Pancreas (tissue), 10 donors: ENCODE results near the gene ZBTB11. TPM values are rescaled to one million over a fixed set of nuclear protein-coding genes. Genes with fewer than 3 reads are reported as not detected.
"Not testable (repeated sequence)": the region's sequence is repeated elsewhere in the genome, so short reads cannot be mapped to it uniquely, and the experiment has no call there.

ENCODE experiments used
- ATAC-seq, 4 donors: fragments of 200-7000 bp; cut with Tn5 transposase; one replicate each; pipeline versions ENCODE4 v1.8.0 to v1.9.1; 2020; ENCODE audit warnings: mild to moderate bottlenecking in 4 of 4, moderate library complexity in 4 of 4
- DNase-seq, 6 donors: peaks; one replicate each; pipeline ENCODE4 v3.0.0-alpha.2; 2020
- FAIRE-seq: peaks from 2 replicates; lab custom pipeline; 2012; peaks lifted over from hg19 to GRCh38; lab: Jason Lieb, UNC
- H3K27ac ChIP-seq, 4 donors: fragments of 200-600 bp; sonication (generic); 1 replicate in 3 of 4; 2 replicates in 1 of 4; pipeline versions ENCODE4 v1.5.0 to v1.8.0; 2020
- H3K27me3 ChIP-seq, 4 donors: fragments of 200-600 bp; one replicate each; pipeline ENCODE4 v1.8.0; 2021
- H3K36me3 ChIP-seq, 3 donors: fragments of 200-600 bp; sonication (generic) in 1 of 3; one replicate each; pipeline versions ENCODE4 v1.5.0 to v1.8.0; 2020 to 2021
- H3K4me1 ChIP-seq, 3 donors: fragments of 200-600 bp; one replicate each; pipeline ENCODE4 v1.8.0; 2021
- H3K4me3 ChIP-seq, 4 donors: fragments of 200-600 bp; sonication (generic) in 2 of 4; one replicate each; pipeline versions ENCODE4 v1.5.0 to v1.8.0; 2020 to 2021
- H3K9me3 ChIP-seq, 4 donors: fragments of 200-600 bp; one replicate each; pipeline ENCODE4 v1.8.0; 2021
- CTCF ChIP-seq, 4 donors: fragments of 200-600 bp; sonication (generic) in 3 of 4; IDR thresholded peaks; one replicate each; pipeline versions ENCODE4 v1.5.0 to v1.8.0; 2021; ENCODE audit warnings: antibody characterized with exemption in 4 of 4
- WGBS, 2 donors: extraction: QIAGEN DNeasy Blood & Tissue Kit; methylation state at CpG; one replicate each; pipeline ENCODE4 v1.1.7; 2013; 5-methylcytosine and 5-hydroxymethylcytosine counted together
- intact Hi-C, 3 donors: fragments of 100-400 bp; cut with DNase I; formaldehyde crosslinking; loops; one replicate each; pipeline versions ENCODE4 v1.11.1 to v1.14.2; 2022
- polyA plus RNA-seq, 2 donors: library from polyadenylated mRNA; stranded (reverse); fragments of 200-250 nt; gene quantifications; one replicate each; pipeline ENCODE4 v1.2.3, GENCODE V29; 2013
- total RNA-seq, 6 donors: library from RNA; stranded (reverse); fragmentation: NEBNext Ultra II Directional in 4 of 6; extraction: Animal tissue kit (Norgen Biotek cat#: 25700) in 4 of 6; gene quantifications; one replicate each; pipeline versions ENCODE4 v1.2.1 to v1.2.4, GENCODE V29; 2021 to 2023
- donor health status: healthy with polysubstance abuse.
- donor health status: DM: no; HTN: no; CAD: no; lungs with moderate emphysema.
- donor health status: DM: no; HTN: no; CAD: no.
- donor health status: control.
- donor health status: control.
- donor health status: Bipolar disorder and iron deficiency.
- donor health status: DM: yes; HTN: yes; CAD: no.
- donor health status: DM: no; HTN: no; CAD: no.
- donor health status: DM: no; HTN: no; CAD: no.
- donor health status: DM: yes; HTN: yes; CAD: no.

Gene ZBTB11
- total and polyA plus RNA-seq, 8 donors, result 4.5 to 11.0 (median 7.3) TPM

GRCh38 chr3:101635345-101635744 lies 41.6 kb downstream of the ZBTB11 start:
- FAIRE-seq, result no peak
- no peak for DNase-seq

GRCh38 chr3:101634591-101635196 lies 42.2 kb downstream of the ZBTB11 start:
- Histone ChIP-seq H3K9me3 (no peaks in the 10 kb centered on the region), H3K36me3 (no peaks in the 10 kb centered on the region), H3K27me3 (no peaks in the 10 kb centered on the region), H3K27ac (no peak overlapping the region), H3K4me3 (no peak overlapping the region), H3K4me1 (no peaks in the 10 kb centered on the region)
- TF ChIP-seq CTCF (IDR thresholded peaks at IDR 0.05), result no peak
- intact Hi-C loops, result no loop called here
- FAIRE-seq, result no peak
- DNase-seq, result no peak
- ATAC-seq, result no peak
- WGBS, 2 donors, result 58 to 69% methylated on average over 9 of the region's 9 CpGs

More at GRCh38 chr3:101635345-101635744, 41.6 kb downstream of the ZBTB11 start:
- H3K27me3 ChIP-seq, result no peaks in the 10 kb centered on the region
- no peak overlapping the region for H3K4me3 ChIP-seq
- no peak for TF ChIP-seq CTCF (IDR thresholded peaks at IDR 0.05)
- no peaks in the 10 kb centered on the region for H3K9me3 ChIP-seq
- ATAC-seq, result no peak
- H3K4me1 ChIP-seq, result no peaks in the 10 kb centered on the region
- H3K27ac ChIP-seq, result no peak overlapping the region
- intact Hi-C loops, result no loop called here
- H3K36me3 ChIP-seq, result no peaks in the 10 kb centered on the region
- WGBS, 2 donors, result 65 to 80% methylated on average over 9 of the region's 9 CpGs

DNA sequence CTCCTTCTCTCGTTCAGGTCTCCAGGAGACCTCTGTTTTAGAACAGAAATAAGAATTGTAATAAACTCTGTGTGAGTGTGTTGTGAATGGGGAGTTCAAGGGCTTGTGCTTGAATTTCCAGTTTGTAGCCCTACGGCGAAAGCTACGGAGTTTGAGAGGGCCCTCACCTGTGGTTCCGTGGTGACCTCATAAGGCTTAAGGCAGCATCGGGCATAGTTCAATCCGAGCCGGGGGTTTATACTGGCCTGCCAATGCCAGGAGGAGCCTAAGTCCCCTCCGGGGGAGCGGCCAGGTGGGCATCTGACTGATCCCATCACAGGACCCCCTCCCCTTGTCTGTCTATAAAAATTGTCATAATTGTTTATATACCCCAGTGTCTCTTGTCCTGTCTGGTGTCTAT lies 43.7 kb downstream of the ZBTB11 start:
- intact Hi-C loops, result no loop called here
- no peak for TF ChIP-seq CTCF (IDR thresholded peaks at IDR 0.05)
- Histone ChIP-seq H3K27me3 (no peaks in the 10 kb centered on the region), H3K36me3 (no peaks in the 10 kb centered on the region), H3K4me3 (no peak overlapping the region), H3K9me3 (no peaks in the 10 kb centered on the region), H3K27ac (no peak overlapping the region), H3K4me1 (no peaks in the 10 kb centered on the region)
- ATAC-seq (no peak), FAIRE-seq (no peak), DNase-seq (no peak)
- 75 to 77% methylated on average over 10 of the region's 10 CpGs for WGBS, 2 donors

- FAIRE-seq (no peak), ATAC-seq (no peak), DNase-seq (no peak)
- intact Hi-C loops, result no loop called here
- H3K27me3 ChIP-seq, result no peaks in the 10 kb centered on the region
- H3K4me3 ChIP-seq, result no peak overlapping the region
- no peak overlapping the region for H3K27ac ChIP-seq
- H3K4me1 ChIP-seq, result no peaks in the 10 kb centered on the region
- H3K36me3 ChIP-seq, result no peaks in the 10 kb centered on the region
- H3K9me3 ChIP-seq, result no peaks in the 10 kb centered on the region
- no peak for TF ChIP-seq CTCF (IDR thresholded peaks at IDR 0.05)
- 50 to 62% methylated on average over 11 of the region's 11 CpGs for WGBS, 2 donors
Measured at GRCh38 chr3:101632586-101632985, 44.3 kb downstream of the ZBTB11 start.

DNA sequence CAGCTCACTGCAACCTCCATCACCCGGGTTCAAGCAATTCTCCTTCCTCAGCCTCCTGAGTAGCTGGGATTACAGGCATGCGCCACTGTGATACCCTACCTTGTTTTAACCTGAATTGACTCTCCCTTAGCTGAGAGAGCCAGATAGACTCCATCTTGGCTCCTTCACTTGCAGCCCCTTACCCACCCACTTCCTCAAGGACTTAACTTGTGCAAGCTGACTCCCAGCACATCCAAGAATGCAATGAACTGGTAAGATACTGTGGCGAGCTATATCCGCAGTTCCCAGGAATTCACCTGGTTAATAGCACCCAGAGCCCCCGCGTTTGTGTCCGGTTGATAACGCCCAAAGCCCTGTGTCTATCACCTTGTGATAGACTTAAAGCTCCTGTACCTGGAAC lies 45.0 kb downstream of the ZBTB11 start:
- H3K4me3 ChIP-seq, ATAC-seq, H3K4me1 ChIP-seq, DNase-seq, H3K9me3 ChIP-seq, FAIRE-seq, H3K27ac ChIP-seq, intact Hi-C loops, H3K36me3 ChIP-seq, H3K27me3 ChIP-seq: not testable (repeated sequence)
- WGBS, 2 donors, result 50 to 51% methylated on average over 8 of the region's 8 CpGs
